ENCODE results near the gene HPS1. TPM values are rescaled to one million over a fixed set of nuclear protein-coding genes. Genes with fewer than 3 reads are reported as not detected.

The HPS1 gene
- total and polyA plus RNA-seq, 10 of the 15 experiments (the other 5 are each of a cell fraction or from before 2014, with no cell fraction given), result 27.1 to 138 (median 54.8) TPM

- CTCF ChIA-PET, result interaction anchor here (0.6 to 4.2 kb wide), 8 partner anchors 9 to 778 kb away, joined by 3 to 29 read pairs (median 6); no protein-coding TSS in a partner anchor
Observed at GRCh38 chr10:98469001-98469931, 22.5 kb upstream of the HPS1 start.

More at GRCh38 chr10:98469001-98469931, 22.5 kb upstream of the HPS1 start:
- no TSS peak for BruUV-seq (replicated peaks)
- intact Hi-C loops (cut with micrococcal nuclease; ENCODE audit: unreplicated experiment) (loop anchor here (5.0 kb wide), 1 partner anchor 278 kb away; no protein-coding TSS in a partner anchor), in situ Hi-C loops (cut with MboI) (loop anchor here (5.0 to 10.0 kb wide), 2 partner anchors 193 to 576 kb away; no protein-coding TSS in a partner anchor)
- no peak for TF ChIP-seq SMARCA5 (IDR thresholded peaks at IDR 0.05)
- no peak for TF ChIP-seq CUX1 (IDR thresholded peaks at IDR 0.05; ENCODE audit: insufficient replicate concordance, low read depth, low read length)
- TF ChIP-seq NFIC (IDR thresholded peaks at IDR 0.05; ENCODE audit: low read depth, low read length), result no peak
- H4K20me1 ChIP-seq (ENCODE audit: control insufficient read depth, insufficient read depth), result no peaks in the 10 kb centered on the region
- no peak overlapping the region for H2AFZ ChIP-seq (ENCODE audit: control insufficient read depth, low read depth, low read length)
- ChIA-PET POLR2A (no interaction called here), RAD21 (ENCODE audit: unreplicated experiment) (interaction anchor here (3.9 kb wide), 1 partner anchor 778 kb away, joined by 36 read pairs; no protein-coding TSS in a partner anchor), SMC1A (ENCODE audit: uncharacterized antibody, unreplicated experiment) (interaction anchor here (2.8 kb wide), 1 partner anchor 778 kb away, joined by 16 read pairs; no protein-coding TSS in a partner anchor)
- H3K9ac ChIP-seq (ENCODE audit: control insufficient read depth, insufficient read depth, low read length), result no peak overlapping the region
- no peak overlapping the region for H3K27ac ChIP-seq (ENCODE audit: control insufficient read depth, insufficient read depth)
- WGBS (ENCODE audit: insufficient coverage, insufficient replicate concordance, low lambda C conversion rate, missing lambda C conversion rate), result 8% methylated on average over 2 of the region's 2 CpGs
- H3K27me3 ChIP-seq (replicated peaks in 1 of 2; ENCODE audit: control insufficient read depth in 2 of 2, insufficient read depth in 2 of 2, low read length in 1 of 2), result peaks cover 0 to 5% of the 10 kb centered on the region in 2 experiments; a peak in 3 of 4 replicates
- no peaks in the 10 kb centered on the region for H3K79me2 ChIP-seq (ENCODE audit: control insufficient read depth, insufficient read depth, low read length)
- H3K4me1 ChIP-seq (ENCODE audit: control insufficient read depth, insufficient read depth, low read length), result 0 out of 2 replicates have a peak, but pooled peaks cover 2% of the 10 kb centered on the region
- H3K4me3 ChIP-seq, result no peak overlapping the region
- FAIRE-seq (no peak), ATAC-seq (no peak), DNase-seq (ENCODE audit: low read depth, low spot score) (no peak)
- no peak overlapping the region for H3K4me2 ChIP-seq (ENCODE audit: control insufficient read depth, insufficient read depth)
- H3K36me3 ChIP-seq (ENCODE audit: control insufficient read depth in 2 of 2, insufficient read depth in 2 of 2, low read length in 1 of 2), result no peaks in the 10 kb centered on the region
- no peaks in the 10 kb centered on the region for H3K9me3 ChIP-seq (replicated peaks; ENCODE audit: control insufficient read depth, insufficient read depth, low read length)
